HCT116 (cell line): ENCODE results near the gene NTRK3. TPM values are rescaled to one million over a fixed set of nuclear protein-coding genes. Genes with fewer than 3 reads are reported as not detected.

Source experiments
- ATAC-seq: fragments of 200-7000 bp; cut with Tn5 transposase; 2 replicates; pipeline ENCODE4 v1.9.1; 2020; ENCODE audit warnings: mild to moderate bottlenecking, moderate library complexity
- BruUV-seq: library from RNA; stranded (reverse); fragments of 400-500 nt; replicated peaks from 2 replicates; lab custom pipeline; 2021; lab: Mats Ljungman, UMichigan
- CTCF ChIA-PET: fragments of 300-600 bp; sonication (Branson Sonifier 250); formaldehyde crosslinking; loops from one replicate; lab custom pipeline; 2021; ENCODE audit warnings: antibody characterized with exemption; lab: Charles Lee
- POLR2A ChIA-PET: fragments of 300-600, 350-600 bp; sonication (Branson Sonifier 250); formaldehyde crosslinking; loops from one replicate; lab custom pipeline; 2021; ENCODE audit warnings: antibody characterized with exemption; lab: Charles Lee
- RAD21 ChIA-PET, 2 experiments: fragments of 300-600 bp; sonication (Branson Sonifier 250); formaldehyde crosslinking; loops; one replicate each; lab custom pipeline; 2023; ENCODE audit warnings: low total read pairs in 2 of 2; ENCODE audit not compliant: uncharacterized antibody in 2 of 2, unreplicated experiment in 2 of 2, low non-redundant PET in 1 of 2; lab: Charles Lee
- DNase-seq: peaks from one replicate; pipeline ENCODE4 v3.0.0-alpha.2; 2010; ENCODE audit warnings: low read depth, low spot score
- H2AFZ ChIP-seq: fragments of 200-600 bp; shearing (Covaris generic), sonication (generic); 2 replicates; pipeline ENCODE4 v1.6.1; 2017; ENCODE audit warnings: low read depth, mixed run types, mixed read lengths, antibody characterized with exemption, low read length; ENCODE audit not compliant: poor library complexity, severe bottlenecking
- H3K27ac ChIP-seq: 2 replicates; pipeline ENCODE4 v1.5.1; 2012; ENCODE audit warnings: low read depth, low read length
- H3K27me3 ChIP-seq: fragments of 200-600 bp; sonication (generic); 2 replicates; pipeline ENCODE4 v1.6.1; 2016; ENCODE audit warnings: mixed run types, low read length, mixed read lengths; ENCODE audit not compliant: insufficient read depth
- H3K36me3 ChIP-seq, 2 experiments: fragments of 200-500 bp in 1 of 2; fragments of 200-600 bp in 1 of 2; sonication (Bioruptor generic) in 1 of 2; sonication (generic) in 1 of 2; 2 replicates each; pipeline versions ENCODE4 v1.5.1 to v1.6.1; 2014 to 2016; ENCODE audit warnings: low read length in 2 of 2, inconsistent platforms in 1 of 2, mixed read lengths in 1 of 2, mixed run types in 1 of 2; ENCODE audit not compliant: insufficient read depth in 2 of 2, control insufficient read depth in 1 of 2
- H3K4me1 ChIP-seq, 2 experiments: fragments of 200-600 bp in 1 of 2; sonication (generic) in 1 of 2; 2 replicates each; pipeline versions ENCODE4 v1.5.1 to v1.6.1; 2012 to 2017; ENCODE audit warnings: low read length in 2 of 2, inconsistent platforms in 1 of 2, mild to moderate bottlenecking in 1 of 2, mixed read lengths in 1 of 2, mixed run types in 1 of 2, moderate library complexity in 1 of 2; ENCODE audit not compliant: insufficient read depth in 2 of 2, control insufficient read depth in 1 of 2
- H3K4me2 ChIP-seq: fragments of 200-600 bp; sonication (generic); 2 replicates; pipeline ENCODE4 v1.6.1; 2017; ENCODE audit warnings: mixed run types, low read length, mixed read lengths
- H3K4me3 ChIP-seq, 2 experiments: fragments of 200-600 bp in 1 of 2; sonication (generic) in 1 of 2; replicated peaks in 1 of 2; 2 replicates each; pipeline ENCODE4 v1.5.1; 2011 to 2016; ENCODE audit warnings: low read length in 2 of 2, control low read depth in 1 of 2, low read depth in 1 of 2, mild to moderate bottlenecking in 1 of 2, mixed read lengths in 1 of 2, mixed run types in 1 of 2
- H3K79me2 ChIP-seq: fragments of 200-600 bp; sonication (generic); 2 replicates; pipeline ENCODE4 v1.6.1; 2017; ENCODE audit warnings: mild to moderate bottlenecking, mixed run types, low read length, moderate library complexity, mixed read lengths; ENCODE audit not compliant: insufficient read depth
- H3K9ac ChIP-seq: fragments of 200-600 bp; sonication (generic); 2 replicates; pipeline ENCODE4 v1.6.1; 2016; ENCODE audit warnings: low read length, mixed read lengths
- H3K9me2 ChIP-seq: fragments of 200-600 bp; sonication (generic), shearing (Covaris generic); 2 replicates; pipeline ENCODE4 v1.6.1; 2017; ENCODE audit warnings: mixed run types, mild to moderate bottlenecking, moderate library complexity; ENCODE audit not compliant: insufficient read depth
- H3K9me3 ChIP-seq, 2 experiments: fragments of 200-500 bp in 1 of 2; fragments of 200-600 bp in 1 of 2; sonication (Bioruptor generic) in 1 of 2; sonication (generic) in 1 of 2; 2 replicates each; pipeline ENCODE4 v1.6.1; 2014 to 2017; ENCODE audit warnings: low read length in 2 of 2, mixed read lengths in 2 of 2, inconsistent platforms in 1 of 2, low read depth in 1 of 2, mild to moderate bottlenecking in 1 of 2, mixed run types in 1 of 2, moderate library complexity in 1 of 2; ENCODE audit not compliant: control insufficient read depth in 1 of 2, insufficient read depth in 1 of 2
- H4K20me1 ChIP-seq: fragments of 200-600 bp; sonication (generic), shearing (Covaris generic); 2 replicates; pipeline ENCODE4 v1.6.1; 2017; ENCODE audit warnings: mixed run types, mild to moderate bottlenecking, moderate library complexity; ENCODE audit not compliant: insufficient read depth
- CBX3 ChIP-seq: IDR thresholded peaks from 2 replicates; pipeline ENCODE4 v1.6.1; 2012; ENCODE audit warnings: low read depth
- EGR1 ChIP-seq: IDR thresholded peaks from 2 replicates; pipeline ENCODE4 v1.6.1; 2012; ENCODE audit warnings: low read depth
- EZH2phosphoT487 ChIP-seq: fragments of 200-600 bp; IDR thresholded peaks from 2 replicates; pipeline ENCODE4 v1.6.1; 2018; ENCODE audit warnings: antibody characterized with exemption, borderline replicate concordance
- FOSL1 ChIP-seq: IDR thresholded peaks from 2 replicates; pipeline ENCODE4 v1.6.1; 2012; ENCODE audit warnings: low read depth
- JUND ChIP-seq: IDR thresholded peaks from 2 replicates; pipeline ENCODE4 v1.6.1; 2012
- POLR2A ChIP-seq: IDR thresholded peaks from 2 replicates; pipeline ENCODE4 v1.7.0; 2011; ENCODE audit warnings: borderline replicate concordance; ENCODE audit not compliant: insufficient read depth, insufficient read length; ENCODE audit errors: extremely low read depth
- POLR2AphosphoS5 ChIP-seq: IDR thresholded peaks from 2 replicates; pipeline ENCODE4 v1.6.1; 2011; ENCODE audit warnings: mild to moderate bottlenecking, low read depth, low read length, moderate library complexity
- SIN3A ChIP-seq: IDR thresholded peaks from 2 replicates; pipeline ENCODE4 v1.6.1; 2012; ENCODE audit warnings: low read depth
- SP1 ChIP-seq: IDR thresholded peaks from 2 replicates; pipeline ENCODE4 v1.6.1; 2012; ENCODE audit warnings: low read depth
- SRF ChIP-seq: IDR thresholded peaks from 2 replicates; pipeline ENCODE4 v1.6.1; 2012; ENCODE audit warnings: low read depth
- YY1 ChIP-seq: IDR thresholded peaks from 2 replicates; pipeline ENCODE4 v1.6.1; 2011; ENCODE audit warnings: low read length, low read depth, moderate library complexity, mild to moderate bottlenecking; ENCODE audit not compliant: insufficient replicate concordance; ENCODE audit errors: extremely low read depth
- ZFX ChIP-seq: fragments of 450-650 bp; IDR thresholded peaks from 2 replicates; pipeline ENCODE4 v1.6.1; 2017
- ZNF274 ChIP-seq: fragments of 200-500 bp; sonication (Bioruptor generic); IDR thresholded peaks from 2 replicates; pipeline ENCODE4 v1.6.1; 2014; ENCODE audit warnings: mild to moderate bottlenecking, low read depth, low read length, inconsistent platforms
- intact Hi-C: fragments of 100-400 bp; cut with micrococcal nuclease; formaldehyde crosslinking; loops from 2 replicates; pipeline ENCODE4 v1.10.0; 2022
- total RNA-seq: library from RNA; stranded (reverse); gene quantifications from one replicate; pipeline ENCODE4 v1.2.1, GENCODE V29; 2021; ENCODE audit not compliant: unreplicated experiment
- TF ChIP-seq, protein P1 (sequence below): IDR thresholded peaks from 2 replicates; pipeline ENCODE4 v1.6.1; 2012
- TF ChIP-seq, protein P2 (sequence below): IDR thresholded peaks from 2 replicates; pipeline ENCODE4 v1.6.1; 2012; ENCODE audit warnings: low read depth
- TF ChIP-seq, protein P3 (sequence below): IDR thresholded peaks from 2 replicates; pipeline ENCODE4 v1.6.1; 2012

Gene NTRK3
- total RNA-seq, 1 experiment from 2014 or later: not detected

DNA sequence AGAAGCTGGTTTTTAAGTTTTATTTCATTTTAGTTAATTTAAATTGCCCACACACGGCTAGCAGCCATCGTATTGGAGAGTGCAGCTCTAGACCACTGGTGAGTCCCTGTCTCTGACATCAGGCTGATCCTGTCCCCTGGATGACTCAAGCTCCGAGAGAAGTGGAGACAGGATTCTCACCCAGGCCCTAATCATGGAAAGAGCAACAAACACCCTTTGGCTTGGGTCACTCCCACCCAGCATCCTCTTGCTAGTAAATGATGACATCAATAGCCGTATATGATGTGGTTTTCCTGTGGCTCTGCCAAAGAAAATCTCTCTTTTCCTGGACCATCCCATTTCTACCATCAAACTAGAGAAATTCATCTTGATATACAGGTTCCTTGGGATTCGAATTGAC lies 182.2 kb downstream of the NTRK3 start (continued):
- TF ChIP-seq POLR2AphosphoS5: no peak
- TF ChIP-seq SIN3A: no peak
- TF ChIP-seq CBX3: no peak
- TF ChIP-seq POLR2A: no peak
- no peak for TF ChIP-seq EGR1
- TF ChIP-seq, protein P1, sequence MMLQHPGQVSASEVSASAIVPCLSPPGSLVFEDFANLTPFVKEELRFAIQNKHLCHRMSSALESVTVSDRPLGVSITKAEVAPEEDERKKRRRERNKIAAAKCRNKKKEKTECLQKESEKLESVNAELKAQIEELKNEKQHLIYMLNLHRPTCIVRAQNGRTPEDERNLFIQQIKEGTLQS: no peak
- TF ChIP-seq FOSL1: no peak
- TF ChIP-seq JUND: no peak
- TF ChIP-seq ZNF274: no peak
- no peak for TF ChIP-seq SRF
- no peak for TF ChIP-seq EZH2phosphoT487

DNA sequence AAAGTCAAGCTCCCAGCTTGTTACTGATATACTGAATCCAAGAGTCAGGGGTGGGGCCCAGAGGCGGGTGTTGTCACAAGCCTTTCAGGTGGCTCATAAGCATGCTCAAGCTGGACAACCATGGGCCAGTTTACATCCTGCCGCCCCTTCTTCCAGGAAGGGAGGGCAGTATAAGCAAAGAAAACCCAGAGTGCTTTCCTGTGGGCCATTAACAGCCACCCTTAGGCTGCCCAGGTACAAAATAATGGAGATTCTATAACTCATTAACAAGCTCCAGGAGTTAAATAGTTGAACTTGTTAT lies 183.2 kb downstream of the NTRK3 start:
- ATAC-seq: no peak
- no peak overlapping the region for H3K4me3 ChIP-seq
- no peak for DNase-seq
- H3K27ac ChIP-seq: no peak overlapping the region
- TF ChIP-seq ZFX: no peak
- no peak for TF ChIP-seq FOSL1
- TF ChIP-seq, protein P2, sequence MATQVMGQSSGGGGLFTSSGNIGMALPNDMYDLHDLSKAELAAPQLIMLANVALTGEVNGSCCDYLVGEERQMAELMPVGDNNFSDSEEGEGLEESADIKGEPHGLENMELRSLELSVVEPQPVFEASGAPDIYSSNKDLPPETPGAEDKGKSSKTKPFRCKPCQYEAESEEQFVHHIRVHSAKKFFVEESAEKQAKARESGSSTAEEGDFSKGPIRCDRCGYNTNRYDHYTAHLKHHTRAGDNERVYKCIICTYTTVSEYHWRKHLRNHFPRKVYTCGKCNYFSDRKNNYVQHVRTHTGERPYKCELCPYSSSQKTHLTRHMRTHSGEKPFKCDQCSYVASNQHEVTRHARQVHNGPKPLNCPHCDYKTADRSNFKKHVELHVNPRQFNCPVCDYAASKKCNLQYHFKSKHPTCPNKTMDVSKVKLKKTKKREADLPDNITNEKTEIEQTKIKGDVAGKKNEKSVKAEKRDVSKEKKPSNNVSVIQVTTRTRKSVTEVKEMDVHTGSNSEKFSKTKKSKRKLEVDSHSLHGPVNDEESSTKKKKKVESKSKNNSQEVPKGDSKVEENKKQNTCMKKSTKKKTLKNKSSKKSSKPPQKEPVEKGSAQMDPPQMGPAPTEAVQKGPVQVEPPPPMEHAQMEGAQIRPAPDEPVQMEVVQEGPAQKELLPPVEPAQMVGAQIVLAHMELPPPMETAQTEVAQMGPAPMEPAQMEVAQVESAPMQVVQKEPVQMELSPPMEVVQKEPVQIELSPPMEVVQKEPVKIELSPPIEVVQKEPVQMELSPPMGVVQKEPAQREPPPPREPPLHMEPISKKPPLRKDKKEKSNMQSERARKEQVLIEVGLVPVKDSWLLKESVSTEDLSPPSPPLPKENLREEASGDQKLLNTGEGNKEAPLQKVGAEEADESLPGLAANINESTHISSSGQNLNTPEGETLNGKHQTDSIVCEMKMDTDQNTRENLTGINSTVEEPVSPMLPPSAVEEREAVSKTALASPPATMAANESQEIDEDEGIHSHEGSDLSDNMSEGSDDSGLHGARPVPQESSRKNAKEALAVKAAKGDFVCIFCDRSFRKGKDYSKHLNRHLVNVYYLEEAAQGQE: no peak
- no peak for TF ChIP-seq YY1
- TF ChIP-seq SP1: no peak
- no peak for TF ChIP-seq CBX3
- no peak for TF ChIP-seq ZNF274
- TF ChIP-seq, protein P3, sequence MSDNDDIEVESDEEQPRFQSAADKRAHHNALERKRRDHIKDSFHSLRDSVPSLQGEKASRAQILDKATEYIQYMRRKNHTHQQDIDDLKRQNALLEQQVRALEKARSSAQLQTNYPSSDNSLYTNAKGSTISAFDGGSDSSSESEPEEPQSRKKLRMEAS: no peak
- no peaks in the 10 kb centered on the region for H3K4me1 ChIP-seq
- H3K27me3 ChIP-seq: no peaks in the 10 kb centered on the region
- no peak overlapping the region for H3K9ac ChIP-seq
- no peak overlapping the region for H3K4me2 ChIP-seq
- POLR2A ChIA-PET: no interaction called here
- H3K36me3 ChIP-seq: no peaks in the 10 kb centered on the region
- H3K9me3 ChIP-seq: 0 out of 4 replicates have a peak, but pooled peaks cover 0 to 3% of the 10 kb centered on the region in 2 experiments
- intact Hi-C loops: no loop called here
- no peak overlapping the region for H2AFZ ChIP-seq
- H3K79me2 ChIP-seq: no peaks in the 10 kb centered on the region
- RAD21 ChIA-PET: no interaction called here
- H4K20me1 ChIP-seq: no peaks in the 10 kb centered on the region
- no peaks in the 10 kb centered on the region for H3K9me2 ChIP-seq
- BruUV-seq: no TSS peak
- CTCF ChIA-PET: no interaction called here
